ENCODE measurements around the gene KDM5C.

The KDM5C gene

GRCh38 chrX:53224860-53225797, at the start of gene KDM5C:
Gene KDM5C (minus strand): TSS chrX:53225207. CDS start chrX:53224889, 318 bp downstream.
- TF ChIP-seq CTCF (IDR thresholded peaks at IDR 0.05; ENCODE audit: insufficient read depth, low read depth, low read length, missing control alignments), result no peak
- DNase-seq (ENCODE audit: low read depth), result peak; percentile 95
- peak within 1 kb of the TSS; percentile 79 for H3K4me3 ChIP-seq (ENCODE audit: low read depth, low read length)

- no peak overlapping the region for H3K4me3 ChIP-seq (ENCODE audit: low read depth, low read length)
- no peak for DNase-seq (ENCODE audit: low read depth)
These were observed 47.9 kb upstream of the KDM5C start for GRCh38 chrX:53272808-53273337.

GRCh38 chrX:53269536-53270107, 44.6 kb upstream of the KDM5C start:
- H3K4me3 ChIP-seq (ENCODE audit: low read depth, low read length), result no peak overlapping the region
- DNase-seq (ENCODE audit: low read depth), result no peak
- no peak for TF ChIP-seq CTCF (IDR thresholded peaks at IDR 0.05; ENCODE audit: insufficient read depth, low read depth, low read length, missing control alignments)

More at GRCh38 chrX:53272808-53273337, 47.9 kb upstream of the KDM5C start:
- TF ChIP-seq CTCF (IDR thresholded peaks at IDR 0.05; ENCODE audit: insufficient read depth, low read depth, low read length, missing control alignments), result no peak

GRCh38 chrX:53268173-53268572, 43.2 kb upstream of the KDM5C start:
- no peak for DNase-seq (ENCODE audit: low read depth)
- no peak for TF ChIP-seq CTCF (IDR thresholded peaks at IDR 0.05; ENCODE audit: insufficient read depth, low read depth, low read length, missing control alignments)
- H3K4me3 ChIP-seq (ENCODE audit: low read depth, low read length), result no peak overlapping the region

GRCh38 chrX:53266914-53267313, 41.9 kb upstream of the KDM5C start:
- no peak for TF ChIP-seq CTCF (IDR thresholded peaks at IDR 0.05; ENCODE audit: insufficient read depth, low read depth, low read length, missing control alignments)
- no peak overlapping the region for H3K4me3 ChIP-seq (ENCODE audit: low read depth, low read length)
- DNase-seq (ENCODE audit: low read depth), result no peak

GRCh38 chrX:53265771-53266574, 41.0 kb upstream of the KDM5C start:
- no peak overlapping the region for H3K4me3 ChIP-seq (ENCODE audit: low read depth, low read length)
- no peak for TF ChIP-seq CTCF (IDR thresholded peaks at IDR 0.05; ENCODE audit: insufficient read depth, low read depth, low read length, missing control alignments)
- no peak for DNase-seq (ENCODE audit: low read depth)
